ENCODE results near the gene SLC6A9. TPM values are rescaled to one million over a fixed set of nuclear protein-coding genes. Genes with fewer than 3 reads are reported as not detected.

SLC6A9 gene
- total RNA-seq, 1 donor: 25.9 TPM

- H3K4me3 ChIP-seq (ENCODE audit: low read depth, low read length): peak overlapping the region; percentile 74
- DNase-seq (ENCODE audit: low read depth): no peak
- no peak for TF ChIP-seq CTCF (IDR thresholded peaks at IDR 0.05; ENCODE audit: insufficient read depth, low read length)
Measured at GRCh38 chr1:43979261-43979527, 52.1 kb downstream of the SLC6A9 start.

GRCh38 chr1:43978551-43979260 lies 52.6 kb downstream of the SLC6A9 start, which contains the start of gene B4GALT2:
B4GALT2 (plus strand) TSS chr1:43979210; CDS start chr1:43981161, 1,951 bp downstream.
- DNase-seq (ENCODE audit: low read depth): no peak
- no peak for TF ChIP-seq CTCF (IDR thresholded peaks at IDR 0.05; ENCODE audit: insufficient read depth, low read length)

GRCh38 chr1:43978264-43978550 lies 53.1 kb downstream of the SLC6A9 start:
- no peak for TF ChIP-seq CTCF (IDR thresholded peaks at IDR 0.05; ENCODE audit: insufficient read depth, low read length)
- peak overlapping the region; percentile 74 for H3K4me3 ChIP-seq (ENCODE audit: low read depth, low read length)
- no peak for DNase-seq (ENCODE audit: low read depth)

More at GRCh38 chr1:43978551-43979260, 52.6 kb downstream of the SLC6A9 start, which contains the start of gene B4GALT2:
- H3K4me3 ChIP-seq (ENCODE audit: low read depth, low read length): peak within 1 kb of the TSS; percentile 74

GRCh38 chr1:43977376-43978263 lies 53.6 kb downstream of the SLC6A9 start:
- DNase-seq (ENCODE audit: low read depth): no peak
- peak overlapping the region; percentile 74 for H3K4me3 ChIP-seq (ENCODE audit: low read depth, low read length)
- TF ChIP-seq CTCF (IDR thresholded peaks at IDR 0.05; ENCODE audit: insufficient read depth, low read length): no peak

- no peak for DNase-seq (ENCODE audit: low read depth)
- no peak for TF ChIP-seq CTCF (IDR thresholded peaks at IDR 0.05; ENCODE audit: insufficient read depth, low read length)
- peak overlapping the region; percentile 93 for H3K4me3 ChIP-seq (ENCODE audit: low read depth, low read length)
Measured at GRCh38 chr1:43976890-43977289, 54.4 kb downstream of the SLC6A9 start.

GRCh38 chr1:43976045-43976444 lies 55.2 kb downstream of the SLC6A9 start:
- TF ChIP-seq CTCF (IDR thresholded peaks at IDR 0.05; ENCODE audit: insufficient read depth, low read length): no peak
- H3K4me3 ChIP-seq (ENCODE audit: low read depth, low read length): peak overlapping the region; percentile 93
- no peak for DNase-seq (ENCODE audit: low read depth)

Data from fibroblast of the aortic adventitia (primary cell).